Naive thymus-derived CD4-positive, alpha-beta T cell (primary cell): ENCODE measurements around the gene GPT2. TPM values are rescaled to one million over a fixed set of nuclear protein-coding genes. Genes with fewer than 3 reads are reported as not detected.
A peak's percentile ranks its signal among the peaks of the same experiment; 100 is the strongest.

Experiments
- ATAC-seq: fragments of 150-1000 bp; cut with Tn5 transposase; 2 replicates; pipeline ENCODE4 v1.10.0; 2021; ENCODE audit warnings: mild to moderate bottlenecking, moderate library complexity
- CTCF ChIA-PET: fragments of 350-600 bp; sonication (Branson Sonifier 250); formaldehyde crosslinking; loops from one replicate; lab custom pipeline; 2021; ENCODE audit warnings: antibody characterized with exemption; lab: Charles Lee
- POLR2A ChIA-PET: fragments of 350-600 bp; sonication (Branson Sonifier 250); formaldehyde crosslinking; loops from one replicate; lab custom pipeline; 2021; ENCODE audit warnings: antibody characterized with exemption, inconsistent platforms; lab: Charles Lee
- DNase-seq, 9 donors: peaks; one replicate each; pipeline versions ENCODE4 v3.0.0 to v3.0.0-alpha.2; 2020 to 2022; ENCODE audit warnings: mixed read lengths in 1 of 9
- H3K27ac ChIP-seq: one replicate; pipeline ENCODE4 v1.7.0; 2013; ENCODE audit warnings: mild to moderate bottlenecking, low read depth, low read length, moderate library complexity
- H3K27me3 ChIP-seq, 2 donors: one replicate each; pipeline ENCODE4 v1.7.0; 2013; ENCODE audit warnings: low read length in 2 of 2, mild to moderate bottlenecking in 2 of 2, moderate library complexity in 2 of 2; ENCODE audit not compliant: control insufficient read depth in 2 of 2, insufficient read depth in 2 of 2
- H3K36me3 ChIP-seq, 3 experiments: 1 replicate in 2 of 3; 2 replicates in 1 of 3; pipeline ENCODE4 v1.7.0; 2013; ENCODE audit warnings: low read length in 3 of 3, mild to moderate bottlenecking in 3 of 3, moderate library complexity in 1 of 3; ENCODE audit not compliant: insufficient read depth in 3 of 3, control insufficient read depth in 2 of 3
- H3K4me1 ChIP-seq, 2 donors: one replicate each; pipeline ENCODE4 v1.7.0; 2013; ENCODE audit warnings: low read length in 2 of 2, mild to moderate bottlenecking in 2 of 2, moderate library complexity in 1 of 2; ENCODE audit not compliant: control insufficient read depth in 2 of 2, insufficient read depth in 2 of 2
- H3K4me3 ChIP-seq: 2 replicates; pipeline ENCODE4 v1.7.0; 2013; ENCODE audit warnings: mild to moderate bottlenecking, low read length
- H3K9me3 ChIP-seq, 3 experiments: 1 replicate in 2 of 3; 2 replicates in 1 of 3; pipeline ENCODE4 v1.7.0; 2013; ENCODE audit warnings: low read length in 3 of 3; ENCODE audit not compliant: control insufficient read depth in 2 of 3
- H3K27ac Mint-ChIP-seq, 9 donors: one replicate each; pipeline ENCODE4 v1.8.0; 2020 to 2022; ENCODE audit warnings: mixed read lengths in 9 of 9, mild to moderate bottlenecking in 8 of 9, moderate library complexity in 5 of 9, inconsistent platforms in 2 of 9
- H3K27me3 Mint-ChIP-seq, 5 donors: one replicate each; pipeline ENCODE4 v1.8.0; 2021 to 2022; ENCODE audit warnings: mixed read lengths in 5 of 5, mild to moderate bottlenecking in 1 of 5
- H3K36me3 Mint-ChIP-seq, 5 donors: one replicate each; pipeline ENCODE4 v1.8.0; 2020 to 2022; ENCODE audit warnings: mixed read lengths in 5 of 5, mild to moderate bottlenecking in 3 of 5, inconsistent platforms in 1 of 5
- H3K4me1 Mint-ChIP-seq, 7 donors: one replicate each; pipeline ENCODE4 v1.8.0; 2020 to 2022; ENCODE audit warnings: mixed read lengths in 7 of 7, mild to moderate bottlenecking in 3 of 7, inconsistent platforms in 1 of 7
- H3K4me3 Mint-ChIP-seq, 10 donors: one replicate each; pipeline ENCODE4 v1.8.0; 2020 to 2022; ENCODE audit warnings: mild to moderate bottlenecking in 10 of 10, mixed read lengths in 10 of 10, moderate library complexity in 6 of 10, inconsistent platforms in 2 of 10
- H3K9me3 Mint-ChIP-seq, 11 donors: one replicate each; pipeline ENCODE4 v1.8.0; 2020 to 2022; ENCODE audit warnings: mixed read lengths in 11 of 11, mild to moderate bottlenecking in 4 of 11, inconsistent platforms in 1 of 11, moderate library complexity in 1 of 11
- intact Hi-C, 2 donors: fragments of 100-400 bp; cut with micrococcal nuclease; formaldehyde crosslinking; loops; one replicate each; pipeline ENCODE4 v1.15.1; 2023
- polyA plus RNA-seq, 2 donors: library from polyadenylated mRNA; unstranded; fragments of 300-500 nt; fragmentation: Illumina TruSeq; gene quantifications; one replicate each; pipeline ENCODE4 v1.2.3, GENCODE V29; 2021
- total RNA-seq, 6 experiments: library from RNA in 5 of 6; stranded (reverse) in 5 of 6; gene quantifications; 1 replicate in 5 of 6; 2 replicates in 1 of 6; pipeline ENCODE4 v1.2.3 and lab custom pipeline; 2021 to 2026

GPT2 gene
- 1 to 10 TPM in 2 of 5 experiments, under 1 TPM in 3; 0.40 to 7.7 (median 0.73) TPM for total RNA-seq
- polyA plus RNA-seq, result under 1 TPM; 0.40 to 0.64 TPM
- total RNA-seq (lab: John Stamatoyannopoulos, UW), result 1.1 reads per million

GRCh38 chr16:46883690-46884512, at the start of gene GPT2:
Gene GPT2, plus strand, starts transcription at chr16:46884362. Its CDS starts 354 bp downstream, at chr16:46884716.
- Mint-ChIP-seq H3K9me3 (no peaks in the 10 kb centered on the region), H3K4me1 (peaks cover 8 to 21% (median 16%) of the 10 kb centered on the region in 7 donors), H3K27me3 (peaks cover 0 to 39% (median 6%) of the 10 kb centered on the region in 5 donors), H3K27ac (peak within 1 kb of the TSS in 5 of 9 donors; percentile 25 to 82 (median 71)), H3K36me3 (no peaks in the 10 kb centered on the region), H3K4me3 (peak within 1 kb of the TSS; percentile 86 to 92 (median 89))
- ATAC-seq, result peak; percentile 97
- ChIA-PET POLR2A (interaction anchor here (0.9 kb wide), 1 partner anchor 154 kb away, joined by 4 read pairs; no protein-coding TSS in a partner anchor), CTCF (no interaction called here)
- Histone ChIP-seq H3K4me1 (peaks cover 0 to 3% of the 10 kb centered on the region in 2 donors), H3K36me3 (no peaks in the 10 kb centered on the region), H3K9me3 (no peaks in the 10 kb centered on the region), H3K4me3 (peak within 1 kb of the TSS; percentile 67), H3K27ac (no peak within 1 kb of the TSS), H3K27me3 (no peaks in the 10 kb centered on the region)
- peak; percentile 29 to 89 (median 57) for DNase-seq
- intact Hi-C loops, result loop anchor here (1.0 to 5.0 kb wide), 6 partner anchors 25 to 1358 kb away; partner anchors contain the start of genes C16orf87 (in 2 of the 2), ORC6 (in 2 of the 2), VPS35 (in 2 of the 2) and DNAJA2 (in 1 of the 2)

GRCh38 chr16:46836534-46837530, 47.3 kb upstream of the GPT2 start:
- no peak for ATAC-seq
- Histone ChIP-seq H3K9me3 (no peaks in the 10 kb centered on the region), H3K36me3 (no peaks in the 10 kb centered on the region), H3K27ac (no peak overlapping the region), H3K27me3 (no peaks in the 10 kb centered on the region), H3K4me3 (no peak overlapping the region), H3K4me1 (no peaks in the 10 kb centered on the region)
- peaks cover 0 to 4% (median 0%) of the 10 kb centered on the region in 7 donors for H3K4me1 Mint-ChIP-seq
- no peak overlapping the region for H3K27ac Mint-ChIP-seq
- intact Hi-C loops, result no loop called here
- DNase-seq, result no peak
- peaks cover 0 to 2% (median 0%) of the 10 kb centered on the region in 11 donors for H3K9me3 Mint-ChIP-seq
- POLR2A ChIA-PET, result no interaction called here
- peak overlapping the region in 1 of 10 donors; percentile 16 for H3K4me3 Mint-ChIP-seq
- no peaks in the 10 kb centered on the region for H3K36me3 Mint-ChIP-seq
- CTCF ChIA-PET, result no interaction called here
- peaks cover 0 to 23% (median 0%) of the 10 kb centered on the region in 5 donors for H3K27me3 Mint-ChIP-seq

GRCh38 chr16:46839986-46840443, 44.1 kb upstream of the GPT2 start:
- Mint-ChIP-seq H3K9me3 (peaks cover 0 to 16% (median 5%) of the 10 kb centered on the region in 11 donors), H3K4me1 (peaks cover 0 to 4% (median 0%) of the 10 kb centered on the region in 7 donors), H3K4me3 (no peak overlapping the region), H3K27ac (no peak overlapping the region), H3K27me3 (peaks cover 0 to 6% (median 3%) of the 10 kb centered on the region in 5 donors), H3K36me3 (no peaks in the 10 kb centered on the region)
- no peak overlapping the region for H3K27ac ChIP-seq
- POLR2A ChIA-PET, result interaction anchor here (2.2 kb wide), 1 partner anchor 8 kb away, joined by 8 read pairs; the partner anchor contains the start of gene C16orf87
- H3K9me3 ChIP-seq, result no peaks in the 10 kb centered on the region
- H3K36me3 ChIP-seq, result no peaks in the 10 kb centered on the region
- CTCF ChIA-PET, result no interaction called here
- DNase-seq (no peak), ATAC-seq (no peak)
- H3K27me3 ChIP-seq, result no peaks in the 10 kb centered on the region
- intact Hi-C loops, result no loop called here
- H3K4me3 ChIP-seq, result no peak overlapping the region
- no peaks in the 10 kb centered on the region for H3K4me1 ChIP-seq

- ChIA-PET CTCF (no interaction called here), POLR2A (no interaction called here)
- no peaks in the 10 kb centered on the region for H3K27me3 ChIP-seq
- Mint-ChIP-seq H3K27me3 (peaks cover 4 to 18% (median 5%) of the 10 kb centered on the region in 5 donors), H3K27ac (no peak overlapping the region), H3K4me1 (no peaks in the 10 kb centered on the region), H3K4me3 (no peak overlapping the region), H3K36me3 (no peaks in the 10 kb centered on the region), H3K9me3 (peaks cover 0 to 16% (median 5%) of the 10 kb centered on the region in 11 donors)
- H3K36me3 ChIP-seq, result no peaks in the 10 kb centered on the region
- ATAC-seq, result no peak
- no peaks in the 10 kb centered on the region for H3K9me3 ChIP-seq
- intact Hi-C loops, result no loop called here
- H3K4me1 ChIP-seq, result no peaks in the 10 kb centered on the region
- H3K4me3 ChIP-seq, result no peak overlapping the region
- no peak for DNase-seq
- H3K27ac ChIP-seq, result no peak overlapping the region
Observed at GRCh38 chr16:46842192-46842895, 41.8 kb upstream of the GPT2 start.

GRCh38 chr16:46843898-46844642, 40.1 kb upstream of the GPT2 start:
- H3K36me3 Mint-ChIP-seq, result no peaks in the 10 kb centered on the region
- Histone ChIP-seq H3K4me3 (no peak overlapping the region), H3K27me3 (no peaks in the 10 kb centered on the region), H3K36me3 (no peaks in the 10 kb centered on the region), H3K4me1 (no peaks in the 10 kb centered on the region), H3K9me3 (no peaks in the 10 kb centered on the region), H3K27ac (no peak overlapping the region)
- ChIA-PET CTCF (no interaction called here), POLR2A (no interaction called here)
- no peaks in the 10 kb centered on the region for H3K4me1 Mint-ChIP-seq
- peak; percentile 64 for ATAC-seq
- H3K9me3 Mint-ChIP-seq, result peaks cover 0 to 16% (median 5%) of the 10 kb centered on the region in 11 donors
- no peak for DNase-seq
- H3K27me3 Mint-ChIP-seq, result peaks cover 4 to 23% (median 7%) of the 10 kb centered on the region in 5 donors
- intact Hi-C loops, result no loop called here
- H3K27ac Mint-ChIP-seq, result no peak overlapping the region
- H3K4me3 Mint-ChIP-seq, result peak overlapping the region in 3 of 10 donors; percentile 12 to 31 (median 29)
